Duodenal mucosa (tissue), 2 donors: ENCODE results near the gene ATCAY.
A peak's percentile ranks its signal among the peaks of the same experiment; 100 is the strongest.
"Not testable (repeated sequence)": the region's sequence is repeated elsewhere in the genome, so short reads cannot be mapped to it uniquely, and the experiment has no call there.

Experiments used
- H3K27ac ChIP-seq: one replicate; pipeline ENCODE4 v1.7.0; 2013; ENCODE audit warnings: low read depth, low read length
- H3K27me3 ChIP-seq, 2 donors: one replicate each; pipeline ENCODE4 v1.7.0; 2013; ENCODE audit warnings: low read length in 2 of 2, control low read depth in 1 of 2; ENCODE audit not compliant: insufficient read depth in 2 of 2, control insufficient read depth in 1 of 2
- H3K36me3 ChIP-seq, 2 donors: one replicate each; pipeline ENCODE4 v1.7.0; 2013; ENCODE audit warnings: low read length in 2 of 2, control low read depth in 1 of 2; ENCODE audit not compliant: insufficient read depth in 2 of 2, control insufficient read depth in 1 of 2
- H3K4me1 ChIP-seq, 2 donors: one replicate each; pipeline ENCODE4 v1.7.0; 2013; ENCODE audit warnings: low read length in 2 of 2, control low read depth in 1 of 2; ENCODE audit not compliant: insufficient read depth in 2 of 2, control insufficient read depth in 1 of 2
- H3K4me3 ChIP-seq, 2 donors: one replicate each; pipeline ENCODE4 v1.7.0; 2013; ENCODE audit warnings: low read length in 2 of 2, low read depth in 1 of 2
- H3K9ac ChIP-seq, 2 donors: one replicate each; pipeline ENCODE4 v1.7.0; 2013; ENCODE audit warnings: low read length in 2 of 2, low read depth in 1 of 2
- H3K9me3 ChIP-seq, 2 donors: one replicate each; pipeline ENCODE4 v1.7.0; 2013; ENCODE audit warnings: low read length in 2 of 2, control low read depth in 1 of 2; ENCODE audit not compliant: control insufficient read depth in 1 of 2

Gene ATCAY

DNA sequence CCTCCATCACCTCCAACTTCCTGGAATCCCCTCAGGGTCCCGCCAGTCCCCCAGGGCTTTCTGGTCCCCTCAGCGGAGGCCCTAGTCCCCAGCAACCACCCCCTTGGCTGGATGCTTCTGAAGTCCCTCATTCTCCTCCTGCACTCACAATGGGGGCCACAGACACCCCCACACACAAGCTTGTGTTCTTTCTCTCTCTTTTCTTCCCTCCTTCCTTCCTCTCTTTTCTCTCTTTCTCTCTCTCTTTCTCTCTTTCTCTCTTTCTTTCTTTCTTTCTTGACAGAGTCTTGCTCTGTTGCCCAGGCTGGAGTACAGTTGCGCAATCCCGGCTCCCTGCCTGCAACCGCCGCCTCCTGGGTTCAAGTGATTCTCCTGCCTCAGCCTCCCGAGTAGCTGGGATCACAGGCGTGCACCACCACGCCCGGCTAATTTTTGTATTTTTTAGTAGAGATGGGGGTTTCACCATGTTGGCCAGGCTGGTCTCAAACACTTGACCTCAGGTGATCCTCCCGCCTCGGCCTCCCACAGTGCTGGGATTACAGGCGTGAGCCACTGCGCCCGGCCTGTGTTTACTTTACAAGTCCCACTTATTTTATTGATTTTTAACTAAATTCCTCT lies 66.9 kb downstream of the ATCAY start:
- not testable (repeated sequence) for H3K4me3 ChIP-seq, H3K4me1 ChIP-seq

DNA sequence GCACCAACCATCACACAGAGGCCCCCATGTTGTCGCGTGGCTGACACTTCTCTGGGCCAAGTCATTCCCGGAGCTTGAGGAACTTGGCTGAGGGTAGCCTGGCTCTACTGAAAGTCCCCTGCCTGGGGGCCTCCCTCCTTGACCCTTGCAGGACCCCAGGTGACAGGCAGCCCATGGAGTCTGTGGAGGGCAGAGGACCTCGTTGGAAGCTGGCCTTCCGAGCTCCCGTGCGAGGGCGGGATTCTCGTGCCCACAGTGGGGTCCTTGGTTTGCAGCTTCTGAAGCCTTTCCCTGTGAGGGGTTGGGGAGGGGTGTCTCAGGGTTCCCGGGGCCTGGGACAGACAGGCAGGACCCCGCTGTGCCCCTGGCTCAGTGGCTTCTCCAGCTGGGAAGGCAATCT lies 68.8 kb downstream of the ATCAY start:
- no peak overlapping the region for H3K27ac ChIP-seq

More for the DNA sequence above, 66.9 kb downstream of the ATCAY start:
- not testable (repeated sequence) for H3K27ac ChIP-seq, H3K9me3 ChIP-seq, H3K9ac ChIP-seq, H3K36me3 ChIP-seq, H3K27me3 ChIP-seq

DNA sequence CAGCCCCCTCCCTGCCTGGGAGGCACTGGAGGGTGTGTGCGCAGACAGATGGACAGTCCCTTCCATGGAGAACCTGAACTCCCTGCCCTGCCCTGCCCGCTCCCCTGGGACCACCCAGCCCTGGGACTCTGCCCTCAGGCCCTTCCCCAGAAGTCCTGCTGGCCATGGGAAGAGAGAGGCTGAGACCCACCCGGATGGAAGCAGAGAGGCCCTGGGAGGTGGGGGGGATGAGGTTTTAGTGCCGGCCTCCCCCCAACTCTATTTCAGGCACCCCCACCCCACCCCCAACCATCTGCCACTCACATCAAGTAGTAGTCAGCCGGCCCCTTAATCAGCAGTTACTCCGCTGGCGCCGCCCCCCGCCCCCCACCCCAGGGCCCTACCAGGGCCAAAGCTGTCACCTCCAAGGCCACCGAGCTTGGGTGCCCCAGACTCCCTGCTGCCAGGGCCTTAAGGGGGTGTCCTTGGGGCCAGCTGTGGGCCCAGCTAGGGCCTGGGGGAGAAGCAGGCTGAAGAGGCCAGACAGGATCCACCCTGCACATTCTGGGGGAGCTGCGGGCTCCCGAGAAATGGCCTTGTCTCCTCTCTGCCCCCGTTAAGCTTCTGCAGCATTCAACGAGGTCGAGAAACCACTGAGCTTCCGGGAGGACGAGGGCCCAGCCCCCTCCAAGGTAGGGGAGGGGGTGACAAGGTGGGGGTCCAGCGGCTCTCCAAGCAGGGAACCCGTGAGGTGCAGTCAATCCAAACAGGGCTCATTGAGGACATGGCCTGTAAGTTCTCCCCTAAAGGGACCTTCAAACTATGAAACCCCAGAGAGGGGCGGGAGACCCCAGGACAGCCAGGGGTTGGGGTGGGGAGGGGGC lies 69.7 kb downstream of the ATCAY start:
- Histone ChIP-seq H3K27me3 (no peaks in the 10 kb centered on the region), H3K9ac (no peak overlapping the region), H3K4me3 (no peak overlapping the region), H3K9me3 (no peaks in the 10 kb centered on the region), H3K27ac (no peak overlapping the region), H3K36me3 (no peaks in the 10 kb centered on the region), H3K4me1 (no peaks in the 10 kb centered on the region)

More for the DNA sequence above, 68.8 kb downstream of the ATCAY start:
- H3K4me1 ChIP-seq = no peaks in the 10 kb centered on the region
- no peaks in the 10 kb centered on the region for H3K9me3 ChIP-seq
- H3K4me3 ChIP-seq = no peak overlapping the region
- H3K27me3 ChIP-seq = no peaks in the 10 kb centered on the region
- H3K36me3 ChIP-seq = no peaks in the 10 kb centered on the region
- H3K9ac ChIP-seq = no peak overlapping the region

DNA sequence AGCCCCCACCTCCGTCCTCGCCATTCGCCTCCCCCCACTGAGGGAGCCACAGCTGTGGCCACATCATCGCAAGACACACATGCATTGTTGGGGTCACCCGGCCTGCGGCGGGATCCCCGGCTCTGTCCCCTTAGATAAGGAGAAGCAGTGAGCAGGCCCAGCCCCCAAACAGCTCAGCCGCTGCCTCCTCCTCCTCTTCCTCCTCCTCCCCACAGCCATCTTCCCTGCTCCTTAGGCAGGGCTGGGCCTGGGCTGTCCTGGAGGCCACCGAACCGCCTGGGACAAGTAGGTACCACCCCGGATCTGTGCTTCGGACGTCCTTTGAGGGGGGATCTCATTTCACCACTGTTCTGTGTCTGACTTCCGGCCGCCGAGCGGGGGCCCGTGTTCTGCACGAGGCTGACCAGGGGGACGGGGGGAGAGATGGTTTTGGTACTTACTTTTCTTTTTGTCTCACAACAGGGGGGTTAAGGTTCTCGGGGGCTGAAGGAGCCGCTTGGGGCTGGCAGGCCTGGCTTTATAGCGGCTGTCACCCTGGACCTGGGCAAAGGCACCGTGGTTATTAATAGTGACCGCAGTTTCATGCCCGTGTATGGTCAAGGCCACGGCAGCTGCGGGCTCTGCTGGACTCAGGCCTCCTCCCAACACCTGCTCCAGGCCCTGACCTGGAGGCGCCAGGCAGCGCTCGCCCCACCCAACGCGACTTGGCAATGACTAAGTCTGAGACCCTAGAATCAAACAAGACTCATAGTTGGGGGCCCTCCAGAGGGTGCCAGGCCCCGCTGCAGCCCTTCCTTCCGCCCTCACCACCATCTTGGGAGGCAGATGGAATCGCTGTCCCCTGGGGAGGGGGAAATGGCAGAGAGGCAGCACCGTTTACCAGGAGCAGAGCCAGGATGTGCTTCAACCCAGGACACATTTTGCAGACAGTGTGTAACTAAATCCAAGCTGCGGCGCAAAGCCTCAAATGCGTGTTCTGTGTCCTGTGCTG lies 70.7 kb downstream of the ATCAY start:
- Histone ChIP-seq H3K27ac (no peak overlapping the region), H3K9ac (no peak overlapping the region), H3K4me3 (peak overlapping the region; percentile 28 to 29), H3K9me3 (no peaks in the 10 kb centered on the region), H3K36me3 (peaks cover 0 to 3% of the 10 kb centered on the region in 2 donors), H3K4me1 (no peaks in the 10 kb centered on the region), H3K27me3 (no peaks in the 10 kb centered on the region)

DNA sequence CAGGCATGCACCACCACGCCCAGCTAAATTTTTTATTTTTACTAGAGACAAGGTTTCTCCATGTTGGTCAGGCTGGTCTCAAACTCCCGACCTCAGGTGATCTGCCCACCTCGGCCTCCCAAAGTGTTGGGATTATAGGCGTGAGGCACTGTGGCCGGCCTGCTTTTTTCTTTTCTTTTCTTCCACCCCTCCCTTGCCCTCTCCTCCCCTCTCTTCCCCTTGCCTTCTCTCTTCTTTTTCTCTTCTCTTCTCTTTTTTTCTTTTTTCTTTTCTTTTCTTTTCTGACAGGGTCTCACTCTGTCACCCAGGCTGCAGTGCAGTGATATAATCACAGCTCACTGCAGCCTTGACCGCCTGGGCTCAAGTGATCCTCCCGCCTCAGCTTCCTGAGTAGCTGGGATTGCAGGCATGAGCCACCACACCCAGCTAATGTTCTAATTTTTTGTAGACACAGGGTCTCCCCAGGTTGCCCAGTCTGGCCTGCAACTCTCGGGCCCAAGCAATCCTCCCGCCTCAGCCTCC lies 72.3 kb downstream of the ATCAY start:
- not testable (repeated sequence) for H3K4me3 ChIP-seq, H3K9ac ChIP-seq, H3K27ac ChIP-seq, H3K4me1 ChIP-seq, H3K27me3 ChIP-seq, H3K36me3 ChIP-seq, H3K9me3 ChIP-seq

DNA sequence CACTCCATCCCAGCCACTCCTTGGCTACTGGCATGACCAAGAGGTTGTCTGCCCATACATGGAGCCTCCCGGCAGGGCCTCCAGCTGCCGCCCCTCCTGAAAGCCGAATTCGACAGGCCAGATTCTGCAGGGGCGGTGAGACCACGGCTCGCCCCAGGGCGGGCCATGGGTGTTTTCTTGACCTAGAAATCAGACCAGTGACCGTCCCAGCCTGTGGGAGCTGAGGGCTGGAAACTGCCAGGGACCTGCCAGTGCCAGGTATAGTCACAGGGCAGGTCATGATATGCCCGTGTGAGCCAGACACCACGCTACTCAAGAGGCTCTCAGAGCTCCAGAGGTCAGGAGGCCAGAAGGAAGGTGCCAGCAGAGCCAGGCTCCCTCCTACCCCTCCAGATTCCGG lies 73.6 kb downstream of the ATCAY start:
- Histone ChIP-seq H3K4me1 (no peaks in the 10 kb centered on the region), H3K9me3 (no peaks in the 10 kb centered on the region), H3K9ac (no peak overlapping the region), H3K4me3 (no peak overlapping the region), H3K27ac (no peak overlapping the region), H3K36me3 (peaks cover 3 to 22% of the 10 kb centered on the region in 2 donors), H3K27me3 (no peaks in the 10 kb centered on the region)

DNA sequence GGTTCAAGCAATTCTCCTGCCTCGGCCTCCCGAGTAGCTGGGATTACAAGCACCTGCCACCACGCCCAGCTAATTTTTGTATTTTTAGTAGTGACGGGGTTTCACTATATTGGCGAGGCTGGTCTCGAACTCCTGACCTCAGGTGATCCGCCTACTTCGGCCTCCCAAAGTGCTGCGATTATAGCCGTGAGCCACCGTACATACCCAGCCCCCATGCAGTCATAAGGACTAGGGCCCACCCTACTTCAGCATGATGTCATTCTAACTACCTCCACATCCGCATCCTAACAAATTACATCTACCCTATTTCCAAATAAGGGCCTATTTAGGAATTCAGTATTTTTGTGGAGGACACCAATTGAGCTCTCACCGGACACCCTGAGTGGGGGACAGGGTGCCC lies 74.8 kb downstream of the ATCAY start:
- not testable (repeated sequence) for H3K9ac ChIP-seq, H3K4me1 ChIP-seq, H3K27ac ChIP-seq, H3K4me3 ChIP-seq, H3K27me3 ChIP-seq, H3K9me3 ChIP-seq
- peaks cover 3 to 34% of the 10 kb centered on the region in 2 donors for H3K36me3 ChIP-seq

DNA sequence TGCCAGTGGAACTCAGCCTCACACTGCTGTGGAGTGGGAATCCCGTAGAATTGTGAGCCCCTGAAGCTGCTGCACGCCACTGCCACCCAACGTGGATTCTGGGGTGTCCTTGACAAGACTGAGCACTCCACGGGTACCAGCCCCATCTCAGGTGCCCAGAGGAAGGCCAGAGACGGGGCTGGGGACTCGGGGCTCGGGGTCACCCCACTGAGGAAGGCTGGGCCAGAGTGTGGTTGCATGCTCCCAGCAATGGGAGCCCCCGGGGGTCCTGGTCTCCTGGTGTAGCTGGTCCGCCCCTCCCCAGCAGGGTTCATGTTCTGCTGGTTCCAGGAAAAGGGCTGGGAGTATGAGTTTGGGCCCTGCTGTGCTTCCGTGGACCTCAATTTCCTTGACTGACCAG lies 75.2 kb downstream of the ATCAY start:
- no peak overlapping the region for H3K4me3 ChIP-seq
- H3K4me1 ChIP-seq = no peaks in the 10 kb centered on the region
- no peak overlapping the region for H3K27ac ChIP-seq

DNA sequence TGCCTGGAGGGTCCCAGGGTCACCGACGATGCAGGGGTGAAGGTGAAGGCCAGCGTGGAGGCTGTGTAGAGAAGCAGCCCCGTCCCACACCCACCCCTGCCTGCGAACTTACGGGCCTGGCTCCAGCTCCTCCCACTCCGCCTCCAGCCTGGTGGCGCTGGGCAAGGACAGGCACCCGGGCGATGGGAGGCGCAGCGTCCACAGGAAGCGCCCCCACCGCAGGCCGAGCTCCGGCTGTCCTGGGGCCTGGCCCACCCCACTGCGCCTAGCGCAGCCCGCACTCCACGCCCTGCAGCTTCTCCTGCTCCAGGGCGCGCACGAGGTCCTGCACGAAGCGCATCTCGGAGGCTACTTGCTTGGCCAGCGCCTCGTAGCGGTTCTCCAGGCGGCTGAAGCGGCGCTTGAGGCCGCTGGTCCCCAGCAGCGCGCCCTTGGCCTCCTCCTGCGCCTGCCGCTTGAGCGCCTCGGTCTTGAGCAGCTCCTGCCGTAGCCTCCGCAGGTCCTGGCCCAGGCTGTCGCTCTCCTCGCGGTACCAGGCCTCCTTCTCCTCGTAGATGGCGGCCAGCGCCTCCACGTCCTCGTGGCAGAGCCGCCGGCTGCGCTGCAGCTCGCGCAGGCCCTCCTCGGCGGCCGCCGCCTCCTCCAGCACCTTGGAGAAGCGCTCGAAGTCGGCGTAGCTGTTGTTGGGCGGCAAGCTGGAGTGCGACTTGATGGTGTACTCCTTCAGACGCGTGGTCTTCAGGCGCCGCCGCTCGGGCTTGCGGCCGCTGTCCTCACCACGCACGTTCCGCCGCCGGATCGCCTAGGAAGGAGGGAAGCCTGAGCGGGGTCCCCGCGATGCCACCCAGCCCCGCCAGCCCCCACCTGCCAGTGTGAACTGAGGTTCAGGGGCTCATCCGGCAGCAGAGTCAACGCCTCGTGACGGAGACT lies 78.6 kb downstream of the ATCAY start:
- Histone ChIP-seq H3K27me3 (no peaks in the 10 kb centered on the region), H3K4me3 (no peak overlapping the region), H3K27ac (no peak overlapping the region), H3K9ac (no peak overlapping the region), H3K9me3 (no peaks in the 10 kb centered on the region), H3K4me1 (no peaks in the 10 kb centered on the region), H3K36me3 (peaks cover 19 to 67% of the 10 kb centered on the region in 2 donors)

More for the DNA sequence above, 75.2 kb downstream of the ATCAY start:
- no peaks in the 10 kb centered on the region for H3K9me3 ChIP-seq
- H3K36me3 ChIP-seq = peaks cover 3 to 34% of the 10 kb centered on the region in 2 donors
- H3K27me3 ChIP-seq = no peaks in the 10 kb centered on the region
- no peak overlapping the region for H3K9ac ChIP-seq
